ENCODE data around the gene NTN3. TPM values are rescaled to one million over a fixed set of nuclear protein-coding genes. Genes with fewer than 3 reads are reported as not detected.

NTN3 gene
- polyA plus RNA-seq, 1 donor: 0.75 TPM

GRCh38 chr16:2516391-2517240 is 45.5 kb downstream of the NTN3 start:
- peak overlapping the region; percentile 82 for H3K4me3 ChIP-seq (ENCODE audit: low read length)
- peak; percentile 64 to 73 for DNase-seq

GRCh38 chr16:2517954-2518605 is 47.0 kb downstream of the NTN3 start:
- no CpG with 5 or more reads among the region's 12 CpGs for WGBS (ENCODE audit: insufficient coverage, low lambda C conversion rate)
- no peak for DNase-seq
- Histone ChIP-seq H3K27ac (ENCODE audit: low read length) (no peak overlapping the region), H3K9me3 (ENCODE audit: control insufficient read depth, low read depth, low read length) (peaks cover 6% of the 10 kb centered on the region), H3K4me1 (ENCODE audit: control insufficient read depth, insufficient read depth, low read length) (peaks cover 56% of the 10 kb centered on the region), H3K36me3 (ENCODE audit: control insufficient read depth, insufficient read depth, low read length) (peaks cover 29% of the 10 kb centered on the region), H3K4me3 (ENCODE audit: low read length) (no peak overlapping the region), H3K27me3 (ENCODE audit: control insufficient read depth, insufficient read depth, low read length) (no peaks in the 10 kb centered on the region)

More at GRCh38 chr16:2516391-2517240, 45.5 kb downstream of the NTN3 start:
- peak overlapping the region; percentile 54 for H3K27ac ChIP-seq (ENCODE audit: low read length)
- no peaks in the 10 kb centered on the region for H3K27me3 ChIP-seq (ENCODE audit: control insufficient read depth, insufficient read depth, low read length)
- peaks cover 6% of the 10 kb centered on the region for H3K9me3 ChIP-seq (ENCODE audit: control insufficient read depth, low read depth, low read length)
- H3K36me3 ChIP-seq (ENCODE audit: control insufficient read depth, insufficient read depth, low read length): peaks cover 23% of the 10 kb centered on the region
- 83% methylated on average over 4 of the region's 11 CpGs for WGBS (ENCODE audit: insufficient coverage, low lambda C conversion rate)
- H3K4me1 ChIP-seq (ENCODE audit: control insufficient read depth, insufficient read depth, low read length): peaks cover 63% of the 10 kb centered on the region

GRCh38 chr16:2518823-2519710 is 48.0 kb downstream of the NTN3 start:
- DNase-seq: no peak
- Histone ChIP-seq H3K27me3 (ENCODE audit: control insufficient read depth, insufficient read depth, low read length) (no peaks in the 10 kb centered on the region), H3K4me3 (ENCODE audit: low read length) (no peak overlapping the region), H3K9me3 (ENCODE audit: control insufficient read depth, low read depth, low read length) (peaks cover 6% of the 10 kb centered on the region), H3K27ac (ENCODE audit: low read length) (peak overlapping the region; percentile 57), H3K36me3 (ENCODE audit: control insufficient read depth, insufficient read depth, low read length) (peaks cover 34% of the 10 kb centered on the region), H3K4me1 (ENCODE audit: control insufficient read depth, insufficient read depth, low read length) (peaks cover 61% of the 10 kb centered on the region)
- WGBS (ENCODE audit: insufficient coverage, low lambda C conversion rate): no CpG with 5 or more reads among the region's 39 CpGs

GRCh38 chr16:2519711-2520080 is 48.6 kb downstream of the NTN3 start:
- H3K36me3 ChIP-seq (ENCODE audit: control insufficient read depth, insufficient read depth, low read length): peaks cover 34% of the 10 kb centered on the region
- H3K27me3 ChIP-seq (ENCODE audit: control insufficient read depth, insufficient read depth, low read length): no peaks in the 10 kb centered on the region
- H3K9me3 ChIP-seq (ENCODE audit: control insufficient read depth, low read depth, low read length): peaks cover 6% of the 10 kb centered on the region
- DNase-seq: no peak
- WGBS (ENCODE audit: insufficient coverage, low lambda C conversion rate): no CpG with 5 or more reads among the region's 22 CpGs
- H3K4me1 ChIP-seq (ENCODE audit: control insufficient read depth, insufficient read depth, low read length): peaks cover 65% of the 10 kb centered on the region
- H3K27ac ChIP-seq (ENCODE audit: low read length): peak overlapping the region; percentile 57
- H3K4me3 ChIP-seq (ENCODE audit: low read length): peak overlapping the region; percentile 16

- H3K4me3 ChIP-seq (ENCODE audit: low read length): peak within 1 kb of the TSS; percentile 79
- WGBS (ENCODE audit: insufficient coverage, low lambda C conversion rate): no CpG with 5 or more reads among the region's 83 CpGs
- peaks cover 6% of the 10 kb centered on the region for H3K9me3 ChIP-seq (ENCODE audit: control insufficient read depth, low read depth, low read length)
- peaks cover 34% of the 10 kb centered on the region for H3K36me3 ChIP-seq (ENCODE audit: control insufficient read depth, insufficient read depth, low read length)
- peak within 1 kb of the TSS; percentile 89 for H3K27ac ChIP-seq (ENCODE audit: low read length)
- H3K4me1 ChIP-seq (ENCODE audit: control insufficient read depth, insufficient read depth, low read length): peaks cover 69% of the 10 kb centered on the region
- peak; percentile 90 to 92 for DNase-seq
- H3K27me3 ChIP-seq (ENCODE audit: control insufficient read depth, insufficient read depth, low read length): no peaks in the 10 kb centered on the region
Measured at GRCh38 chr16:2520097-2520783, 49.1 kb downstream of the NTN3 start, which contains the start of gene AMDHD2. AMDHD2 (plus strand) TSS chr16:2520371; CDS start chr16:2520459, 88 bp downstream.

GRCh38 chr16:2520784-2521531 is 49.9 kb downstream of the NTN3 start:
- Histone ChIP-seq H3K9me3 (ENCODE audit: control insufficient read depth, low read depth, low read length) (peaks cover 6% of the 10 kb centered on the region), H3K36me3 (ENCODE audit: control insufficient read depth, insufficient read depth, low read length) (peaks cover 36% of the 10 kb centered on the region), H3K27ac (ENCODE audit: low read length) (peak overlapping the region; percentile 89), H3K4me3 (ENCODE audit: low read length) (peak overlapping the region; percentile 79), H3K4me1 (ENCODE audit: control insufficient read depth, insufficient read depth, low read length) (peaks cover 67% of the 10 kb centered on the region), H3K27me3 (ENCODE audit: control insufficient read depth, insufficient read depth, low read length) (no peaks in the 10 kb centered on the region)
- peak; percentile 58 to 76 for DNase-seq
- WGBS (ENCODE audit: insufficient coverage, low lambda C conversion rate): no CpG with 5 or more reads among the region's 41 CpGs

Other genes starting within 250 kb of the NTN3 start
- gene E4F1, start 247.7 kb upstream of the NTN3 start, polyA plus RNA-seq: 18.4 TPM
- gene DNASE1L2, start 234.9 kb upstream of the NTN3 start, polyA plus RNA-seq: 0.91 TPM
- gene ECI1, start 219.7 kb upstream of the NTN3 start, polyA plus RNA-seq: 81.6 TPM
- 172 TPM for gene RNPS1, start 203.2 kb upstream of the NTN3 start, polyA plus RNA-seq
- 4.7 TPM for gene ABCA3, start 130.6 kb upstream of the NTN3 start, polyA plus RNA-seq
- gene CCNF, start 41.9 kb upstream of the NTN3 start, polyA plus RNA-seq: 6.4 TPM
- 6.4 TPM for gene TEDC2, start 11.2 kb upstream of the NTN3 start, polyA plus RNA-seq
- gene TBC1D24, start 3.8 kb downstream of the NTN3 start, polyA plus RNA-seq: 15.1 TPM
- gene ATP6V0C, start 42.7 kb downstream of the NTN3 start, polyA plus RNA-seq: 246 TPM
- gene AMDHD2, start 49.1 kb downstream of the NTN3 start, polyA plus RNA-seq: 88.0 TPM
- gene CEMP1, start 60.1 kb downstream of the NTN3 start, polyA plus RNA-seq: 16.8 TPM
- gene PDPK1, start 66.7 kb downstream of the NTN3 start, polyA plus RNA-seq: 39.7 TPM
- 20.0 TPM for gene KCTD5, start 211.2 kb downstream of the NTN3 start, polyA plus RNA-seq
- gene PRSS27, start 248.9 kb downstream of the NTN3 start, polyA plus RNA-seq: 1.3 TPM